GM19324 (cell line): ENCODE measurements around the gene AKAP8.
A peak's percentile ranks its signal among the peaks of the same experiment; 100 is the strongest.
"Not testable (repeated sequence)": the region's sequence is repeated elsewhere in the genome, so short reads cannot be mapped to it uniquely, and the experiment has no call there.

ENCODE experiments used
- ATAC-seq: cut with Tn5 transposase; IDR thresholded peaks from one replicate; pipeline ENCODE4 v1.9.1; 2021; ENCODE audit warnings: mild to moderate bottlenecking, moderate library complexity; ENCODE audit not compliant: unreplicated experiment, low FRiP score

The AKAP8 gene

DNA sequence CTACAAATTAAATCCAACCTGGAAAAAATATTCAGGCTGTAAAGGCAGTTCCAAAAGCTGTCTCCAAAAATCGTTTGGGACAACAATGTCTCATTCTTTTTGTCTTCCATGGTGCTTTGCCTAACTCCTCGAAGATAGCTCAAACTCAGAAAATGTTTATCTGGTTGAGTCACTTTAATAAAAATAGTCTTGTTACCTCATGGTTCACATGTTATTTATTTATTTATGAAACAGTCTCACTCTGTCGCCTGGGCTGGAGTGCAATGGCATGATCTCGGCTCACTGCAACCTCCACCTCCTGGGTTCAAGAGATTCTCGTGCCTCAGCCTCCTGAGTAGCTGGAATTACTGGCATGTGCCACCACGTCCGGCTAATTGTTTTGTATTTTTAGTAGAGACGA lies 42.4 kb downstream of the AKAP8 start:
- ATAC-seq = no peak

DNA sequence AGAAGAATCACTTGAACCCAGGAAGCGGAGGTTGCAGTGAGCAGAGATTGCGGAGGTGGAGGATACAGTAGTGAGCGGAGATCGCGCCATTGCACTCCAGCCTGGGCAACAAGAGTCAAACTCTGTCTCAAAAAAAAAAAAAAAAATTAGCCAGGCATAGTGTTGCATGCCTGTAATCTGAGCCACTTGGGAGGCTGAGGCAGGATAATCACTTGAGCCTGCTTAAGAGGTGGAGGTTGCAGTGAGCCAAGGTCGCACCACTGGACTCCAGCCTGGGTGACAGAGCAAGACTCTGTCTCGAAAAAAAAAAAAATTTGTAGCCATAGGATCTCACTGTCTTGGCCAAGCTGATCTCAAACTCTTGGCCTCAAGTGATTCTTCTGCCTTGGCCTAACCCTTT lies 43.6 kb downstream of the AKAP8 start:
- ATAC-seq = not testable (repeated sequence)

DNA sequence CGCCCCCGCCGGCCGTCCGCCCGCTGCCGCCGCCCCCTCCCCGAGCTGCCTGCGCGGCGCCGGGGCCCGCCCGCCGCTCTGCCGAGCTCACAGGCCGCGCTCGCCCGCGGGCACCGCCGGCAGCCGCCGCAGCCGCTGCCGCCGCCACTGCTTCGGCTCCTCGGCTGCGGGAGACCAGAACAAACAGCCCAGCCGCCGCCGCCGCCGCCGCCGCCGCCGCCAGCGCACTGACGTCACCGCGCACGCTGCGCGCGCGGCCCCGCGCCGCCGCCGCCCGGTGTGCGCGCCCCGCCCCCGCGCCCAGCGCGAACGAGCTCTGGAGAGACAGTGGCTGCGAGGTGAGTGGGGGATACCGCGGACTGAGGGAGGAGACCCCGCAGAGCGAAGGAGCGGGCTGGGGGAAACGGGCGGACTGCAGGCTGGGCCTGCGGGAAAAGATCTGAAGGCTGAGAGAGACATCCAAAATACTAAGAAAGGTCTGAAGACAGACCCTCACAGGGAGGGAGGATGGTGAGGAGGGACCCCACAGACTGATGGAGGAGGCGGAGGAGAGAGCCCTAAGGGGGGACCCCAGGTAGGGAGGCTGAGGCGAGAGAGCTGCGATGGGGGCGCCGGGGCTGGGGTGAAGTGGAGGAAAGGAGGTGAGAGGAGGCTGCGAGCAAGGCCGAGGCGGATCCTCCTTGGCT lies 47.1 kb downstream of the AKAP8 start, which contains the start of gene BRD4:
Gene BRD4 (minus strand): TSS at position 229 of the 686 bp plus-strand sequence. CDS start 59,440 bp downstream, outside the sequence.
- ATAC-seq = peak; percentile 51

- peak; percentile 44 for ATAC-seq
These were observed 47.9 kb downstream of the AKAP8 start for GRCh38 chr19:15331419-15332310.

DNA sequence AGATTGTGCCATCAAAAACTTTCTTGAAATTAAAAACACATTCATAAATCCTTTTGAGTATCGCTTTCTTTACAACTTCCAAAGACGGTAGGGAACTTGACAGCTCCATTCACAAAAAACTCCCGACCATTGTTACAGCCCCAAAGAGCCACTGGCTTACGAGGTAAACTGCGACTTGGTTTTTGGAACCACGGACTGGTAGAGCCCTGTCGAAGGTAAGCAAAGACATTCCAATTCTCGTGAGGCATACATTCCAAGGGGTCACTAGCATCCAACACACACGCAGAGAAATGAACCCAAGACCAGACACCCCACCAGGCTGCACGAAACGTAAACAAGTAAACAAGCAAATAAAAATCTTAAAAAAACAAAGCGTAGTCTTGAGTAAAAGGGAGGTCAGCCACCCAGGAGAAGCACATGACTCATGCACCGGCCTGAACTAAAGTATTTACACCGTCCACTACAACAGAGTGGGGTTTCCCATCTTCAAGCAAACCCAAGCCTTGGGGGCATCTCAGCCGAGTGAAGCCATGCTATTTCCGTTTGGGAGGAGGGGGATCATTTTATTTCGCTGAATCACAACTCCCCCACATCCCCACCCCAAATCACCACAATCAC lies 48.7 kb downstream of the AKAP8 start:
- ATAC-seq = no peak

GRCh38 chr19:15328312-15328711 lies 51.3 kb downstream of the AKAP8 start:
- no peak for ATAC-seq

DNA sequence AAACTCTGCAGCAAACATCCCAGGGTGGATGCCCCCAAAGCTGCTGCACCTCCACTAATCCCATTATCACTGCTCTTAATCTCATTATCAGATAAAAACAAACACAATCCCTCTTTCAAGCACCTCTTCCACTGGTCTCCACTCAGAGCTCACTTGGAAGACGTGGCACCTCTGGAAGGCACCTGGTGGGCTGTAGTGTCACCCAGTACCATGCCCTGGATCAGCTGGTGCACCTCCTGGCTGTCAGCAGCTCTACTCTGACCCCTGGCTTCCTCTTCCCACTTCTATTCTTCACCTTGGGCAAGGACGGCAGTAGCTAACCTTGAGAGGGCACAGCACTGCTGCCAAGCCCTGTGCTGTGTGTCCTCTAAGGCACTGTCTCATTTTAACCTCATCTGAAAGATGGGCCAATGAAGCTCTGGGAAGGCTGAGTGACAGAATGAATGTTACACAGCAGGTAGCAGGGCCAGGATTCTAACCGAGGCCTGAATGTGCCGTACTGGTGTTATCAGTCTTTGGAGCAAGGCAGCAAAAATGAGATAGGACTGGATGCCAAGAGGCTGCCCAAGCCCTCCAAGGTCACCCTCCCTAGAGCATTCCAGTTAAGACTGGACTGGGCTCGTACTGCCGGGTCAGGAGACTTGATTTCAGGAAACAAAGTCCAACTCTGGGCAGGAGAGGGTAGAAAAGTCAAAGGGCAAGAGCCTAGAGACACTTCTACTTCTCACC lies 54.6 kb downstream of the AKAP8 start:
- no peak for ATAC-seq

GRCh38 chr19:15323496-15324235 lies 55.9 kb downstream of the AKAP8 start:
- no peak for ATAC-seq

DNA sequence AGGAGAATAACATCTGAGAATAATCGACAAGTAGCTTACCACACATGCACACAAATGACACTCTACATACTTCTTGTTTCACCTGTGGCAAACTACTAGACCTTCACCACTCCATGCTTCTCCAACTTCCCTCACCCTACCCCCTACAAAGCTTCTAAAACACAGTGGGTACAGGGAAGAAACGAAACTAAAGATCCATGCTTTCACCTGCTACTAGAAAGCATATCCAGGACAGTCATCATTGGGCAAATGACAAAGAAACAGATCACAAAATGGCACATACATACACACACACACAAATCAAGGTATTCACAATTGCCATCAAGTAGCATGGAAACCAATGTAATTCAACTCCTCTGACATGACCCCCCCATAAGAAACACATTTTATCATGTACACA lies 57.8 kb downstream of the AKAP8 start:
- no peak for ATAC-seq

- no peak for ATAC-seq
These were observed 59.5 kb downstream of the AKAP8 start for GRCh38 chr19:15320116-15320515.

- ATAC-seq = no peak
These were observed 61.3 kb downstream of the AKAP8 start for GRCh38 chr19:15318241-15318691.

GRCh38 chr19:15317392-15318071 lies 62.1 kb downstream of the AKAP8 start:
- ATAC-seq = no peak

DNA sequence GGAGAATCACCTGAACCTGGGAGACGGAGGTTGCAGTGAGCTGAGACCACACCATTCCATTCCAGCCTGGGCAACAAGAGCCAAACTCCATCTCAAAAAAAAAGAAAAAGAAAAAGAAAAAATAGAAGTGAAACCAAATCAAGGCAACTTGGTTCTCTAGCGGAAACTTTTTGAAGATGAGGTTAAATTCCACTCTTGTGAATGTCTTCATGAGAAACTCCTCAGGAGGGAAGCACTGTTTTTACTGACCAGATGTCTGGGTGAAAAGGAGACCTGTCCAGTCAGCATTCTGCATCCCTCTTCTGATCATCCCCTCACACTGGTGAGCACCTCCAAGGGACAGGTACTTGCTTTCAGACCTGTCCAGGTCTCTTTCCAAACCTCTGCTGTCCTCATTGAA lies 63.1 kb downstream of the AKAP8 start:
- ATAC-seq = no peak

- no peak for ATAC-seq
These were observed 64.5 kb downstream of the AKAP8 start for GRCh38 chr19:15315101-15315500.

DNA sequence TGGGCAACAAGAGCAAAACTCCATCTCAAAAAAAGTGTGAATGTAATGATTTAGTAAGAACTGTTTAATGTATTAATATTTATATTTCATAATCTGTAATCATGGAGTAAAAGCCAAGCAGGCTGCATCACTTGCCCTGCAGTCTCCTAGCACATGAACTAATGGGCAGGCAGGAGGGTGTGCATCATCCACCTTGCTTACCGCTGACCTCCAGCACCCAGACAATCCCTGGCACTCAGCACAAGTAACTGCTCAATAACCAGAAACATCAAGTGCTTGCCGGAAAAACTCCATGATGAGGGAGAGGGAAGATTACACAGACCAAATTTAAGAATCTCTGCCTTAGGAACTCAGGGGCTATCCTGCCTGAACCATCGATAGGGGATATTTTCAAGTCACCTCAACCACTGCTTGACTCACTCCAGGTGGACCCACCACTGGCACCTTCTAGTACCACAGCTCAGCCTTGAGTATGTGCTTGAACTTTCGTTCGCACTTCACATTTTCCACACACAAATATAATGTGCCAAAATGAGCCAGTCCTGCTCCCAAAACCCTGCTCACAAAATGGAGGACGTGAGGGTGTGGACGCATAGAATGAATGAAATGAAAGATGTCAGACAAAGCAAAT lies 65.8 kb downstream of the AKAP8 start:
- no peak for ATAC-seq

- no peak for ATAC-seq
These were observed 72.4 kb downstream of the AKAP8 start for GRCh38 chr19:15307169-15307568.

GRCh38 chr19:15305582-15306334 lies 73.8 kb downstream of the AKAP8 start:
- no peak for ATAC-seq

DNA sequence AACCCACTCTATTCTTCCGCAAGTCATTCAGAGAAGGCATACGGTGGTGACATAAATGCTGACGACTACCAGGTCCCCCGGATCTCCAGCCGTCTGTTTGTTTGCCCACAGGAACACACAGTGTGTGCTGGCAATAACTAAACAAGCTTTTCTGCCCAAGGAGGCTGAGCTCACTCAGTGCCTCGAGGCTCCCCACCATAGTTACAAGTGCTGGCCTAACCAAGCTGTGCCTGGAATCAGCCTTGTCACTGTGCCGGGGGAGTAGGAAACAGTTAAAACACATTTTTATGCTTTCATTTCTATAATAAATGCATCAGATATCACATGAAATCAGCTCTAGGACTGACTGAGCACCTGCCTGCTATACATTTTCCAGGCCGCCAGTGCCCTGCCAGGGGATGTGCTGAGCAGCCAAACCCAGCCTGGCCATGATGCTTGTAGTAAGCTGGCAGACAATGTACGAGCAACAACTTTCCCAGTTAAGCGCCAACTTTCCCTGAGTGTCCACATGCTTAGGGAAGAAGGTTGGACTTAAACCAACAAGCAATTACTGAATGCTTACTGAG lies 75.4 kb downstream of the AKAP8 start:
- no peak for ATAC-seq
